PC-3 (cell line): Measurements from ENCODE around the gene KCND3. TPM values are rescaled to one million over a fixed set of nuclear protein-coding genes. Genes with fewer than 3 reads are reported as not detected.

Experiments
- ATAC-seq: fragments of 200-7000 bp; cut with Tn5 transposase; 2 replicates; pipeline ENCODE4 v1.9.1; 2020; ENCODE audit warnings: mild to moderate bottlenecking, moderate library complexity
- BruUV-seq: library from RNA; stranded (reverse); fragments of 400-500 nt; replicated peaks from 2 replicates; lab custom pipeline; 2021; lab: Mats Ljungman, UMichigan
- CTCF ChIA-PET: fragments of 300-600 bp; sonication (Branson Sonifier 250); formaldehyde crosslinking; loops from one replicate; lab custom pipeline; 2022; ENCODE audit warnings: antibody characterized with exemption; lab: Charles Lee
- POLR2A ChIA-PET: fragments of 300-600 bp; sonication (Branson Sonifier 250); formaldehyde crosslinking; loops from one replicate; lab custom pipeline; 2022; ENCODE audit warnings: antibody characterized with exemption; ENCODE audit not compliant: unreplicated experiment; lab: Charles Lee
- DNase-seq: peaks from one replicate; pipeline ENCODE4 v3.0.0-alpha.2; 2015
- H2AFZ ChIP-seq: fragments of 300-600 bp; sonication (generic); 2 replicates; pipeline ENCODE4 v1.6.0; 2016; ENCODE audit warnings: antibody characterized with exemption, low read length
- H3F3A ChIP-seq: fragments of 300-600 bp; sonication (generic); one replicate; pipeline ENCODE4 v1.6.0; 2017; ENCODE audit warnings: antibody characterized with exemption, low read length, control low read depth, mild to moderate bottlenecking; ENCODE audit not compliant: unreplicated experiment
- H3K27ac ChIP-seq: fragments of 300-600 bp; sonication (generic); 2 replicates; pipeline ENCODE4 v1.5.1; 2016; ENCODE audit warnings: mild to moderate bottlenecking, low read length
- H3K27me3 ChIP-seq: fragments of 300-600 bp; sonication (generic); 2 replicates; pipeline ENCODE4 v1.6.1; 2016; ENCODE audit warnings: low read length, mixed read lengths
- H3K36me3 ChIP-seq: fragments of 300-600 bp; sonication (generic); 2 replicates; pipeline ENCODE4 v1.6.1; 2016; ENCODE audit warnings: low read depth, mixed run types, low read length, mixed read lengths
- H3K4me1 ChIP-seq: fragments of 300-600 bp; sonication (generic); 2 replicates; pipeline ENCODE4 v1.5.1; 2016; ENCODE audit warnings: low read length; ENCODE audit not compliant: insufficient read depth
- H3K4me2 ChIP-seq: fragments of 300-600 bp; sonication (generic); 2 replicates; pipeline ENCODE4 v1.6.0; 2016; ENCODE audit warnings: low read length
- H3K4me3 ChIP-seq: fragments of 300-600 bp; sonication (generic); 2 replicates; pipeline ENCODE4 v1.5.1; 2016; ENCODE audit warnings: mild to moderate bottlenecking, low read length, mixed read lengths
- H3K79me2 ChIP-seq: fragments of 300-600 bp; sonication (generic); 2 replicates; pipeline ENCODE4 v1.6.1; 2017; ENCODE audit warnings: low read length, mixed read lengths
- H3K9ac ChIP-seq: fragments of 300-600 bp; sonication (generic); 2 replicates; pipeline ENCODE4 v1.6.0; 2016; ENCODE audit warnings: mild to moderate bottlenecking, low read length
- H3K9me2 ChIP-seq: fragments of 300-600 bp; sonication (generic); replicated peaks from 2 replicates; pipeline ENCODE4 v1.6.1; 2016; ENCODE audit warnings: mixed run types, low read length, mixed read lengths
- H3K9me3 ChIP-seq: fragments of 300-600 bp; sonication (generic); 2 replicates; pipeline ENCODE4 v1.6.1; 2016; ENCODE audit warnings: low read length, mixed read lengths
- H4K20me1 ChIP-seq: fragments of 300-600 bp; sonication (generic); 2 replicates; pipeline ENCODE4 v1.6.1; 2016; ENCODE audit warnings: low read length, mixed read lengths
- EZH2 ChIP-seq: fragments of 300-600 bp; sonication (generic); IDR thresholded peaks from one replicate; pipeline ENCODE4 v1.6.1; 2017; ENCODE audit warnings: antibody characterized with exemption, mild to moderate bottlenecking, low read length; ENCODE audit not compliant: unreplicated experiment
- EZH2phosphoT487 ChIP-seq: fragments of 300-600 bp; sonication (generic); IDR thresholded peaks from 2 replicates; pipeline ENCODE4 v1.6.1; 2018; ENCODE audit warnings: mild to moderate bottlenecking, antibody characterized with exemption, low read length, borderline replicate concordance
- intact Hi-C: fragments of 100-400 bp; cut with micrococcal nuclease; formaldehyde crosslinking; loops from 2 replicates; pipeline ENCODE4 v1.9.0; 2023
- total RNA-seq: library from RNA; depleted of rRNA; stranded (reverse); fragments of >200 nt; gene quantifications from 2 replicates; pipeline ENCODE4 v1.2.3, GENCODE V29; 2014
- TF ChIP-seq, protein P1 (sequence below): fragments of 300-600 bp; sonication (generic); conservative IDR thresholded peaks from 2 replicates; pipeline ENCODE4 v1.5.1; 2017; ENCODE audit warnings: antibody characterized with exemption, low read depth, mild to moderate bottlenecking, low read length

KCND3 gene
- total RNA-seq, 1 experiment from 2014 or later, result not detected

GRCh38 chr1:111779546-111779945 is 209.9 kb downstream of the KCND3 start:
- Histone ChIP-seq H3K4me3 (no peak overlapping the region), H2AFZ (no peak overlapping the region), H4K20me1 (no peaks in the 10 kb centered on the region), H3K9ac (no peak overlapping the region), H3K79me2 (no peaks in the 10 kb centered on the region), H3K4me2 (no peak overlapping the region), H3K27ac (no peak overlapping the region), H3F3A (no peaks in the 10 kb centered on the region), H3K36me3 (no peaks in the 10 kb centered on the region), H3K4me1 (no peaks in the 10 kb centered on the region), H3K9me3 (no peaks in the 10 kb centered on the region), H3K9me2 (no peaks in the 10 kb centered on the region), H3K27me3 (peaks cover 10% of the 10 kb centered on the region; the same call in 1 of the 2 replicates)
- TF ChIP-seq, protein P1, sequence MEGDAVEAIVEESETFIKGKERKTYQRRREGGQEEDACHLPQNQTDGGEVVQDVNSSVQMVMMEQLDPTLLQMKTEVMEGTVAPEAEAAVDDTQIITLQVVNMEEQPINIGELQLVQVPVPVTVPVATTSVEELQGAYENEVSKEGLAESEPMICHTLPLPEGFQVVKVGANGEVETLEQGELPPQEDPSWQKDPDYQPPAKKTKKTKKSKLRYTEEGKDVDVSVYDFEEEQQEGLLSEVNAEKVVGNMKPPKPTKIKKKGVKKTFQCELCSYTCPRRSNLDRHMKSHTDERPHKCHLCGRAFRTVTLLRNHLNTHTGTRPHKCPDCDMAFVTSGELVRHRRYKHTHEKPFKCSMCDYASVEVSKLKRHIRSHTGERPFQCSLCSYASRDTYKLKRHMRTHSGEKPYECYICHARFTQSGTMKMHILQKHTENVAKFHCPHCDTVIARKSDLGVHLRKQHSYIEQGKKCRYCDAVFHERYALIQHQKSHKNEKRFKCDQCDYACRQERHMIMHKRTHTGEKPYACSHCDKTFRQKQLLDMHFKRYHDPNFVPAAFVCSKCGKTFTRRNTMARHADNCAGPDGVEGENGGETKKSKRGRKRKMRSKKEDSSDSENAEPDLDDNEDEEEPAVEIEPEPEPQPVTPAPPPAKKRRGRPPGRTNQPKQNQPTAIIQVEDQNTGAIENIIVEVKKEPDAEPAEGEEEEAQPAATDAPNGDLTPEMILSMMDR, result no peak
- no peak for TF ChIP-seq EZH2phosphoT487
- no peak for TF ChIP-seq EZH2
- no peak for DNase-seq
- intact Hi-C loops, result no loop called here
- ATAC-seq, result no peak
- BruUV-seq, result no TSS peak
- POLR2A ChIA-PET, result no interaction called here
- CTCF ChIA-PET, result no interaction called here

DNA sequence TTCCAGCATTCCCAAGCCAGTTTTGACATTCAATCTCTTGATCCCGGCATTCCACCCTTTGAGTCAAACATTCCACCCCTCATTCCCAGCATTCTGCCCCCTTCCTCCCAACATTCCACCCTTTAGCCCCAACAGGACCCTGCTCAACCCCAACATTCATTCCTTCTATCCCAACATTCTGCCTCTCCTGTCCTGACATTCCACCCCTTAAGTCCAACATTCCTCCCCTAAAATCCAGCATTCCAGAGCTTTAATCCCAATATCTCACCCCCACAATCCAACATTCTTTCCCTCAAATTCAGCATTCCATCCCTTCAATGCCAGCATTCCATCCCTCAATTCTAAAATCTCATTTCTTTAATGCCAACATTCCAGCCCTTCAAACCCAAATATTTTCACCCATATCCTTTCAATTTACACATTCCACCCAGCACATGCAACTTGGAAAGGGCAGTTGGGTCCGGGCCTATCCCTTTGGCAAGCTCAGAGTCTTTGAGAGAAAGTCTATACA is 210.9 kb downstream of the KCND3 start:
- no peaks in the 10 kb centered on the region for H3K4me1 ChIP-seq
- H3F3A ChIP-seq, result no peaks in the 10 kb centered on the region
- no peaks in the 10 kb centered on the region for H3K9me3 ChIP-seq
- H3K9me2 ChIP-seq, result no peaks in the 10 kb centered on the region
- no peaks in the 10 kb centered on the region for H3K36me3 ChIP-seq
- no TSS peak for BruUV-seq
- no peak overlapping the region for H2AFZ ChIP-seq
- H3K4me3 ChIP-seq, result no peak overlapping the region
- H3K79me2 ChIP-seq, result no peaks in the 10 kb centered on the region
- intact Hi-C loops, result no loop called here
- no peak for DNase-seq
- no peak for ATAC-seq
- no peak overlapping the region for H3K9ac ChIP-seq
- ChIA-PET POLR2A (no interaction called here), CTCF (no interaction called here)
- TF ChIP-seq EZH2phosphoT487 (no peak), EZH2 (no peak)
- TF ChIP-seq, protein P1, result no peak
- H3K27me3 ChIP-seq, result 0 out of 2 replicates have a peak, but pooled peaks cover 6% of the 10 kb centered on the region
- H3K27ac ChIP-seq, result no peak overlapping the region
- H4K20me1 ChIP-seq, result no peaks in the 10 kb centered on the region
- H3K4me2 ChIP-seq, result no peak overlapping the region

DNA sequence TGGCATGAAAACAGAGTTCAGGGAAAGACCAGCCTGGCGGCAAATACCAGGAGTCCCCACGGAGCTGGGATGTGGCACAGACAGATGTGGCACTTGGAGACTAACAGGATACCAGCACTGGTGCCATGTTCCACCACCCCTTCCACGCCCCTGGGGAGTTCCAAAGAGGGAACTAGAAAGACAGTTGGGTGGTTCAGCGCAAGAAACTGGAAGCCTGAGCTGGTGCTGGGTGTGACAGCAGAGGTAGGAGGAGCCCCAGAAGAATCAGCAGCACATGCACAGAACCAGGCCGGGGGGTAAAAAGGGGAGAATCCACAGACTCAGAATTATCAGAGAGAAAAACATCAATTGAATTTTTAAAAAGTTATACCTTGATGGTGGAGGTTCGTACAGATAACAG is 211.4 kb downstream of the KCND3 start:
- H3K36me3 ChIP-seq, result no peaks in the 10 kb centered on the region
- H3K4me3 ChIP-seq, result no peak overlapping the region
- H3K4me1 ChIP-seq, result no peaks in the 10 kb centered on the region
- no peak for DNase-seq
- no TSS peak for BruUV-seq
- ATAC-seq, result no peak
- TF ChIP-seq EZH2, result no peak
- TF ChIP-seq, protein P1, result no peak
- TF ChIP-seq EZH2phosphoT487, result no peak
- H2AFZ ChIP-seq, result no peak overlapping the region
- H3F3A ChIP-seq, result no peaks in the 10 kb centered on the region
- H3K27ac ChIP-seq, result no peak overlapping the region
- H3K9ac ChIP-seq, result no peak overlapping the region
- no peaks in the 10 kb centered on the region for H3K9me3 ChIP-seq
- no peaks in the 10 kb centered on the region for H4K20me1 ChIP-seq
- H3K4me2 ChIP-seq, result no peak overlapping the region
- intact Hi-C loops, result no loop called here
- POLR2A ChIA-PET, result interaction anchor here (0.6 kb wide), 1 partner anchor 95 kb away, joined by 3 read pairs; no protein-coding TSS in a partner anchor
- 0 out of 2 replicates have a peak, but pooled peaks cover 6% of the 10 kb centered on the region for H3K27me3 ChIP-seq
- no peaks in the 10 kb centered on the region for H3K9me2 ChIP-seq
- CTCF ChIA-PET, result no interaction called here
- no peaks in the 10 kb centered on the region for H3K79me2 ChIP-seq
